NCI-H526 treated with DMSO at 0.1 percent for 48 hours (cell line): ENCODE measurements around the gene NCOA6.
"Not testable (repeated sequence)": the region's sequence is repeated elsewhere in the genome, so short reads cannot be mapped to it uniquely, and the experiment has no call there.

ENCODE experiments used
- DNase-seq: peaks from one replicate; lab custom pipeline; 2025; lab: John Stamatoyannopoulos, UW

NCOA6 gene

DNA sequence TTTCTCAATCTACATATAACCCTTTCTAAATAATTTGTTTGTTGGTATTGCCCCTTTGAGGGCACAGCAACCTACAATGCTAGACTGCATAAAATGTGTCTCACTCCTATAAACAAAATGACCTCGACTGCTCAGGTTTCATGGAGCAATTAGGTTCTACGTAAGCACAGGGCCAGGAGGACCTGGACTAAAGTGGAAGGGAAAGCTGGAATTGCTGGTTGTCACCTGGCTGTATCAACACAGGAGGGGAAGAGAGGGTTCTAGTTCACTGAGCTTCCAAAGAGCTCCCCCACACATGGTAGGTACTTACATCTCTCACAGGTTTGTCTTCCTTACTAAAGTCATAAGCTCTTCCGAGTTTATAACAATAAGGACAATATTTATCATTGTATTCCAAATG lies 51.0 kb downstream of the NCOA6 start:
- no peak for DNase-seq

DNA sequence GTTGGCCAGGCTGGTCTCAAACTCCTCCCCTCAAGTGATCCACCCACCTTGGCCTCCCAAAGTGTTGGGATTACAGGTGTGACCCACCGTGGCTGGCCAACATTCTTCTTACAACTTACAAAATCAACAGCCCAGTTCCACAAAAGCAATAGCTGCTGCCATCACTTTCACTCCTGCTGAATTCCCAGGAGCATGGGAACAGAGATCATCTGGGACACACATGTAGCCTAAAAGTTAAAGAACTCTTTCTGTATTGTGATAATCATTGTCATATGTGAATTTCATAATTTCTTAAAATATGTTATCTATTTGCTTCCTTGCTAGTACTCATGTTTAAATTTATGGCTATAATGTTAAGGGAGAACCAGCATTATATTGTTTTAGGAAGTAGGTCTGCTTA lies 51.7 kb downstream of the NCOA6 start:
- no peak for DNase-seq

DNA sequence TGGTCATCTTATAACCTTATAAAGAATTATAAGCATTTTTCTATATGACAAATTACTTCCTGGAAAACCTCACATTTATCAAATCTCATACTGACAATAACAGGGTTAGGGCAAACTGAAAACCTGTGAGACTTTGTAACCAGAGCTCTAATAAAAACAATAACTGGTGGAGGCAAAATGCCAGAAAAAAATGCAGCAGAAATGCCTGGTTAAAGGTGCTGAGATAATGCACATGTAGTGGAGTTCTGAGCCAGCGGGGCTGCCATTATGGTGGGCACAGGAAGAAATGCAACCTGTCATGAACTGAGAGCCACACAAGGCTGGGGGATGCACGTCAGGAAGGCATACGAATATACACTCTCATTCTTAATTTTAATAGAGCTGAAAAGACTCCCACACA lies 53.0 kb downstream of the NCOA6 start:
- no peak for DNase-seq

DNA sequence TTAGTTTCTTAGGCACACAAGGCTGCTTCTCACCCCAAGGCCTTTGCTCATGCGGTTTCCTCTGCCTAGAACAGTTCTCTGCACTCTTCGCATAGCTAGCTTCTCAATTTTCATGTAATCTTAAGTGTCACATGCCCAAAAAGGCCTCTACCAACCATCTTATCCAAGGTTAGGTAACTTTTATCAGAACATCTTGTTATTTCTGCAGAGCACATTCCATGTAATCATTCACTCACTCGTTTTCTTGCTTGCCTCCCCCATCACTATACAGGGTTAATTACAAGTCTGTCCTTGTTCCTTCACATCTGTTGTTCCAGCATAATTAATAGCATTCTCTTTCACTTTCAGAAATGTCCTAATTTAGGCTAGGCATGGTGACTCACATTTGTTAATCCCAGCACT lies 53.8 kb downstream of the NCOA6 start:
- no peak for DNase-seq

DNA sequence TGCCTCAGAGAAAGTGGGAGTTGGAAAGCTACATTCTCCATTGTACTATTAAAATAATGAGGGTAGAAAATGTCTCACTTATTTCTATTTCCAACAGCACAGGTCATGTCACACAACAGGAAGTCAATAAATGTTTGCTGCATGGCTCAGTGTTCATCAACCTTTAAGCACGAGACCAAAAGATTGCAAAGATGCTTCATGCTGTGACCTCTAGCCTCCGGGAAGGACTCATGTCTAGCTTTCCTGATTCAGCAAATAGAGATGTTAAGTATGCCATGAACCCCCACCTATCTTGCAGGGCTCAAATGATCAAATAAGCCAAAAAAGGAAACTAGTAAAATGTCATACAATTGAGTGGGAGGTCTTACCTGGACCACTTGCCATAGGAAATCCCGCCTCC lies 57.4 kb downstream of the NCOA6 start:
- DNase-seq = no peak

DNA sequence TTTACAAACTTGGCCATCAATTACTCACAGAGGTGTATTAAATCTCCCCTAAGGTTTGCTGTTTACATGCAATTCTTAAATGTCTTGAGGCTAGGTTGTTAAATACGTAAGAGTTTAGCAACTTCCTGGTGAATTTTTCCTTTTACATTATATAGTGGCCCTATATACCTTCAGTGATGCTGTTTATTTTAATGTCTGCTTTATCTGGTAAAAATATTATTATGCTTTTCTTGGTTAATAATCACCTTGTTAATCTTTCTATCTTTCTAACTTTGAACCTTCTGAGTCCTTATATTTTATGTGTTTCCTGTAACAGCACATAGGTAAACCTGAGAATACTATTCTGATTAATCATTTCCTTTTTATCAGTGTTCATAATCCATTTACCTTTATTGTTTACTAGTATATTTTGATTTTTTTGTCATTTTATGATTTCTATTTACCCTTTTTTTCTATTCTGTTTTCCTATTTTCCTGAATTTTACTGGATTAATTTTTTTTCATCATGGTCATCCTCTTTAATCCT lies 63.4 kb downstream of the NCOA6 start:
- DNase-seq = no peak

DNA sequence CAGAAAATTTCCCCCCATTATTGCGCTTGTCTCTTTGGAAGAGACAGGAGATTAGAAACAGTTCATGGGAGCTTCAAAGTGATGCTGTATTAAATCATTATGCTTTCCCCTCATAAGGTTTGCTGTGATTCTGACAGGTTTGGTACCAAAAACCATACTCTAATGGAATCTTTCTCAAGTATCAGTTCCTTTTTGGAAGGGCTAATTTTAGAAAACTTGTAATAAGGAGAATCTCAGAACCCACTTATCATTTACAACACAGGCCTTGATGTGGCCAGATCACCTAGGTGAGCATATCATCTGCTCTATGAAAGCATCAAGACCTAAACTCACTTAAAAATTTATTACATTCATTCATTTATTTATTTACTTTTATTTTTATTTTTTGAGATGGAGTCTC lies 70.1 kb downstream of the NCOA6 start:
- DNase-seq = no peak

DNA sequence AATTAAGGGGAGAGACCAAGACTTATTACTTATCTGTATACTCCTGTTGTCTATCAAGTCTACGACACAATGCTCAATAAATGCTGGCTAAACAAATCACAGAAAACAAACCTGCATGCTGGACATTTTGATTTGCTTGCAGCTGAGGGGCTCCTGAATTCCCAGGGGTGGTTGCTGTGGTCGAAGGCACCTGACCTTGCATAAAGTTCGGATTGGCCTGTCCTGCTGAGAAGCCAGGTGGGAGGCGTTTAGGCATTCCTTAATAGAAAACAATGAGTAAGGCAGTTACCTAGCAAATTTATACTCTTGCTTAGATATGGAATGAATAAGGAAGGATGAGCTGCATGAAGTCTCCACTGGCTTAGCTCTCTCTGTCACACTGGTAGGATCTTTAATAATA lies 70.8 kb downstream of the NCOA6 start:
- DNase-seq = no peak

DNA sequence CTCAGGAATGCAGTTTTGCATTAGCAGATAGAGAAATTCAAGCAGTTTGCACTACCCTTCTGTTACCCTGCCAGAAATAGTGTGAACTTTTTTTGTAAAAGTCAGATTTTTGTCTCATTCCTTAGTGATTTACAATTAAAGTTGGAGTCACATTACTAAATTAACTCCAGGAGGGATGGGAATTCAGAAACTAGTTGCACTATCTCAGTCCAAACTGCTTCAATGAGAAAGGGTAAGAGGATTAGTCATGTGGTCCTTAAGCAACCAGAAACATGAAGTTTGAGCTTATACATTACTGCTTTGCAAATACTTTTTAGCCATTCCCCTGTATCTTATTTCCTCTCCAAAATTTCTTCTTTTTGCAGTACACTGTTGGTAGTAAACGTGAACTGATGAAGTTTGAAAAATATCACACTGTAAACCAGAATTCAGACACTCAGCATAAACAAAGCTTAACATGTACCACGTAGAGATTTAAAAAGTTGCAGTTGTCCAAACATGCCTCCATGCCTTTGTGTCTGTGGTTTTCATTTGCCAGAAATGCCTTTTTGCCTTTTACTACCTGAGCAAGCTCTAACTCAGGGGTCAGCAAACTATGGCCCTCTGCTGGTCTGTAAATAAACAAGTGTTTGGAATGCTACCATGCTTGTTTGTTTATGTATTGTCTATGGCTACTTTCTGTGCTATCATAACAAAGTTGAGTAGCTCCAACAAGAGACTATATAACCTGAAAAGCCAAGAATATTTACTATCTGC lies 71.6 kb downstream of the NCOA6 start:
- DNase-seq = no peak

DNA sequence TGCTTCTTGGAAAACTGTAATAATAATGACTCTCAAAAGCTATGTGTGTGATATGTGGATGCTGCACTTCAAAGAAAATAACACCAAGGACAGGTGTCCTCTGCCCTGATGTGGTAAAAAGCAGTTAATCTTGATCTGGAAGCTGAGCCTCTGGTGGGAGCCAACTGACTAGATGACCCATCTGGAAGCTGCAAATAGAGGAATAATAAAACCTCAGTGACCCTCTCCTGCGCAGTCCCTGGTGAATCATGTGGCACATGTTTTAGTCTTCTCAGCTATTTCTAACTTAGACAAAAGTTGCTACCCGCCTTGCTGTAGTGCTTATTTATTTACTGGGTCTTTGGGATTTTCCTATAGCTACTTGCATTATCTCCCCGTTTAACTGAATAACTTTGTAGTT lies 74.0 kb downstream of the NCOA6 start:
- DNase-seq = no peak

DNA sequence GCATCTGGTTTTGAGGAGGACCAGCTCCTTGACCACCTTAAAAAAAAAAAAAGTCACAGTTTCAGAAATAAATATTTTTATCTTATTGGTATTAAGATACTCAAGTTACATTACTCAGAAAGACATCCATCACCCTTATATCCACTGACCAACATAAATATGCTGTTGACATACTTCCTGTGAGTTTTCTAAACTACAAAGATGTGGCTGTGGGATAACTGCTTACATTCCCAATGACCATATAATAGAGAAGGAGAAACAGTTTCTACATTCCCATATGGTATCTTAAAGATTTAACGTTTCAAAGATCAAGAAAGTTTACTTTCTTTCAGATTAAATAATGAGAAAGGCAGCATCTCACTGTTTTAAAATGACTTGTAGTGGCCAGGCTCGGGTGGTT lies 75.0 kb downstream of the NCOA6 start:
- no peak for DNase-seq

DNA sequence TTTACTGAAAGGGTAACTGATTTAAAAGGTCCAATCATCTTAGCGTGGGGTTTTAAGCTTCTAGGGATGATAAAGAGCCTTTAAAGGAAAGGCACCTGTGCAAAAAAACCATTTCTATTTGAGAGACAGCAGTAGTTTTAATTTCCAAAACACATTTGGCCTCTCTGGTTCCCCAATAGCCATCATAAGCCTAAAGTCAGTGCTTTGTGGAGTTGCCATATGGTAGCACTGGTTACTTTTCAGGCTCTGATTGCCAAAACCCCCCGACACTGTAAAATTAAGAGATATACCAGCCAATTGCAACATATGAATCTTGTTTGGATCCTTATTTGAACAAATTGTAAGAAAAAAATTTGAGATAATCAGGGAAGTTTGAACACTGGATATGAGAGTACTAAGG lies 76.7 kb downstream of the NCOA6 start:
- no peak for DNase-seq

DNA sequence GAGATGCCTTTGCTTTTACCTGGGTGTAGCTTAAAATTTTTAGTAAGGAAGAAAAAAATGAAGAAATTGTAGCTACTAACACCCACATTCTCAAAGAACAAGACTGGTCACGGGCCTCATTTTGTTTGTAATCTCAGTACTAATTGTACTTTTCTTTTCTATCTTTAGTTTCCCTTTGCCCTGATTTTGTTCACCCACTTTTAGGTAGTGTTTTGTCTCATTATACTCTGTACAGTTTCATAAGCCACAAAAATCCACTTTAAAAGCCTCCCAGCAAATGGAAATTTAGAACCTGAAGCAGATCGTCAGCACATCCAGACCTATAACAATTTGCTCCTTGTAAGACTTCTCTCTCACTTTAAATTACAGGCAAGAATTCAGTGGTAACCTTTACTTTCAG lies 78.0 kb downstream of the NCOA6 start:
- DNase-seq = no peak

DNA sequence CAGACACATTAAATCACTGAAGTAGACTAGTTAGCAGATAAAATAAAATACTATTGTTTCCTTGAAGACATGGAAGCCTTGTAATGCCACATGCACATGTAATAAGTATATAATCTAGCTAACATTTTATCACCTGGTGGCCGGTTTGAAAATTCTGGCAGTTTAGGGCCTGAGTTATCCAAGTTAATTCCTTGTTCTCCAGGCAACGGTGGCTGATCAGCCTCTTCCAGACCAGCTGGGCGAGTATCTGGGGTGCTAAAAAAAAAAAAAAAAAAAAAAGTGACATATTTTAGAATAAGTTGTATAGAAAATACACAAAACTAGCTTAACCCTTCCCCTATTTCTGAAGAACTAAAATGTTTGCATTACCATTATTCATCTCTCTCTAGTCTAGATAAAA lies 78.8 kb downstream of the NCOA6 start:
- no peak for DNase-seq

DNA sequence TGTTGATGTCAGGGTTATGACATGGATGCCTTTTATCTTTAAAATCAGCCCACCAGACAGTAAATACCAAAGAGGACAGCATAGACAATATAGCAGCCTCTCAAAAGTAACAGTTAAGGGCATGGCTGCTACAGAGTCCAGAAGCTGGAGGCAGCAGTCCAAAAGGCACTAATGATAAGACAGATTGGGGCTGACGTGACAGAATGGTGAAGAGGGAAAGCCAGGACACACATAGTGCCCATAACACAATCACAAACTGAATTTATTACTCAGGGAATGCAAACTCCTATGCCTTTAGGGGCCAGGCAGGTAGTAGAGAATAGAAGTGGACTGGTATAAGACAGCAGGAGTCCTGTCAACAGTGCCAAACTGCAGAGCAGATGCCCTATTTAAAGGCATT lies 80.6 kb downstream of the NCOA6 start:
- DNase-seq = no peak

DNA sequence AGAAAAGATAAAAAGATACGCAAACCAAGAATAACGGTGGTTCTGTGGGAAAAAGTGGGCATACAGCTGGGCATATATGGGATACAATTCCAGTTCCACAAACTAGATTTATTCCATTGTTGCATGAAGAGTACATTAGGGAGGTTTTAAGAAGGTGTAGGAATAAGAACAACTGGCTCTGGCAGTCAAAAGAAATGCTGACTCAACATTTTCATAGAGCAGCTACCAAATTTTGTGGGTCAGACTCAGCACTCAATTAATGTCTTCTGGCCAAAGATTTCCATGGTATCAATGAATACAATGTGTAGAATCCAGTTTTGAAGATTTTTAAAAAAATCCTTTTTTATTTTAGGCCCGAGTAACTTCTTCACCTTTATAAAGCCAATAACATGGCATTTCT lies 81.1 kb downstream of the NCOA6 start:
- DNase-seq = no peak

DNA sequence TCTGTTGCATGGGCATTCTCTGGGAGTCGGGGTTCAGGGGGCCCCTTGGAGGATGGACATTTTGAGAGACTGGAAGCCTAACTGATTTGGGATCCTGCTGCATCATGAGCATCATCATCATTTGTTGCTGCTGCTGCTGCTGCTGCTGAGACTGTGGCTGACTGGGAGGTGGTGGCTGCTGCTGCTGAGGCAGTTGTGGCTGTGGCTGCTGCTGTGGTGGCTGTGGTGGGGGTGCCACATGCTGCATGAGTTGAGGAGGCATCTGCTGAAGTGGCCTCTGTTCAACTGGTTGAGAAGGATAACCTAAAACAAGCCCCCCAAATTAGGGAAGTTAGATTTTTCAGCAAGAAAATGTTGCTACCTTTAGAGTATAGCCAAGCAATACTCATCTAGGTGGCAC lies 82.4 kb downstream of the NCOA6 start:
- no peak for DNase-seq

DNA sequence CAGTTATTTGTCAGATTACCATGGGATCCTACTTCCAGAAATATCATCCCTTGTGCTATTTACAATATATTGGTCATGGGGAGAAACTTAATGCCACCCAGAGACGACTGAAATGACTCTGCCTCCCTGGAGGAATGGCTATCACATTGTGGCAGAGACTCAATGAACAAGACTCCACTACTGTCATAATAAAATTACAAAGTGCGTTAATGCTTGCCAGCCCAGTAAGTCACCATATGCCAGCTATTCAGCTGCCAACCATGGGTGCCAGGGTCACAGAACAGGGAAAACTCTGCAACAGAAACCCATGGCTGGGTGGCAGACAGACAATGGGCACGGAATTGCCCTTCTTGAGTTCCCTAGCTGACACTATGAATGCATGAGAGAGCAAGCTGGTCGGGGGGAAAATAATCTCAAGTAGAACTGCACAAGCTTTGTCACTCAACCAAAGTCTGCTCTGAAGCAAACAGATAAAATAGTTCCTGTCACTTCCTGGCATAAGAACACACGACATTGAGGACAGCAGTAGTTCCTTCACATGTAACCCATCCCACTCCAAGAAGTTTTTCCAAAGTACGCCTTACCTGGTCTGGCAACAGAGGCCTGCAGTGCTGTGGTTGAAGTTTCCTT lies 89.2 kb downstream of the NCOA6 start:
- no peak for DNase-seq

DNA sequence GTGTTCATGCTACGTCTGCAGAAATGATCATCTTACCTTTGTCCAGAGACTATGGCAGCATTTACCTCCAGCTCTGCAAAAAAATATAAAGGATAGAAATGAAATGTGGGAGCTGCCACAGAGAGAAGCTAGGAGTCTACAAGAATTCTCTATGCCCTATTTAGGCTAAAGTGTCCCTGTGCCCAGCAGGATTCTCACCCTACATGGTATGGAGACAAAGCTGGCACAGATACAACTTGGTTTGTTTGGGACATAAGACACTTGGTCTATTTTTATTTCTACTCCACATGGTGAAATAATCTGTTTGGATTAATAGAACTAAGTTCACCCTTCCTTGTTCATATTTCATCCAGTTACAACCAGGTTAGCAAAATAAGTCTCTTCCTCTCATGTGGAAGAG lies 92.9 kb downstream of the NCOA6 start:
- no peak for DNase-seq

DNA sequence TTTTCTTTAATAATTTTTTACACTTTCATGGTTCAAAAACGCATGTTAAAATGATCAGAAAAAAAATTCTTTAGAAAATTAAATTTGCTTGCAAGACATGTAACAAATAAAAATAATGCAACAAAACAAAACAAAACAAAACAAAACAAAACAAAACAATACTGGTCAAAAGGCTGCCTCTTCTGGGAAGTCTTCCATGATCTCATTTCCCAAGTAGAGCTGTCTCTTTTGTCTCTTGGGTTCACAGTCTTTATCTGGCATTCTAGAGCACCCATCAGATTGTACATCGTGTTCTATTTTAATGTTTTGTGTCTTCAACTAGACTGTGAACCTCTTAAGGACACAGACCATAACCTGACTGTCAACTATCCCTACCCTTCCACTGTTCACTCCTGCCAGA lies 96.0 kb downstream of the NCOA6 start:
- no peak for DNase-seq

DNA sequence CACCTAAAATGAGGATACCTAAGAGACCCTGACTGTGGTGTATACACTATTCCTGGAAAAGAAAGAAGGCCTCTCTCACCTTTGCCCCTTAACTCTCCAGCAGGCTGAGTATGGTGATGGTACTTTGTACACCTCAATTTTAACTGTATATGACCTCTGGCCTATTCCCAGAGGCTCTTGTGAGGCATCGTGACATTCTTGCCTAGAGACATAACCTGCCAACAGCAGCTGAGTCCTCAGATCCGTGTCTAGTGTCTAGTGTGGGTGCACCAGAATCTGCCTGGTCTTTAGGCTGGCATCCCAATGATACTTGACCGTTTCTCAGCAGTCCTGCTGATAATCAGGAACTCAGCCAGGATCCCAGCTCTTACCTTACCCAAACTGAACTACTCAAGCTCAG lies 101.3 kb downstream of the NCOA6 start:
- DNase-seq = no peak

DNA sequence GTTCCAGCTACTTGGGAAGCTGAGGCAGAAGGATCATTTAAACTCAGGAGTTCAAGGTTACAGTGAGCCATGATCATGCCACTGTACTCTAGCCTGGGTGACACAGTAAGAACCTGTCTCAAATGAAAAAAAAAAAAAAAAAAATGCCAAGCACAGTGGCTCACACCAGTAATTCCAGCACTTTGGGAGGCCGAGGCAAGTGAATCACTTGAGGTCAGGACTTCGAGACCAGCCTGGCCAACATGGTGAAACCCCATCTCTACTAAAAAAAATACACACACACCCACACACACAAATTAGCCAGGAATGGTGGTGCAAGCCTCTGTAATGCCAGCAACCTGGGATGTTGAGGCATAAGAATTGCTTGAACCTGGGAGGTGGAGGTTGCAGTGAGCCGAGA lies 102.9 kb downstream of the NCOA6 start:
- not testable (repeated sequence) for DNase-seq

DNA sequence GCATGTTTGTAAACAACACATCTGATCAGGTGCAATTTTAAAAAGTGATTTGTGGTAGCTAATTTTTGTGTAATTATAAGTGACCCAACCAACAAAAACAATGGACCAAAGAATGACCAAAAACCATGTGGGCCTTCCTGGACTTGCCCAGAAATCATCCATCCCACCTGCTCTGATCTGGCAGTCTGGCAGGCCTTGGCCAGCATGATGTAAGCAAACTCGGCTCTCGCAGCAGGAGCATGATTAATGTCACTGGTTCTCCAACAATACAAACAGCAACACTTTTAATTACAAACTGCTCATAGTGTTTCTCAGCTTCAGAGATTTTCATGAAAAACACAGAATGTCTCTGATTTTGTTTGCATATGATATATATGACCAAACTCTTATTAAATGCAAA lies 105.2 kb downstream of the NCOA6 start:
- DNase-seq = peak; percentile 18
